ENCODE results near the gene PRSS27.

GRCh38 chr16:2705351-2705750 is 14.7 kb downstream of the PRSS27 start:
- no peak for TF ChIP-seq EZH2 (IDR thresholded peaks at IDR 0.05; ENCODE audit: low read length, missing control alignments)
- no peak for TF ChIP-seq CTCF (conservative IDR thresholded peaks at IDR 0.05 in 1 of 2, IDR thresholded peaks at IDR 0.05 in 1 of 2; ENCODE audit: low read depth in 1 of 2, low read length in 2 of 2)
